HG03354 (cell line): Measurements from ENCODE around the gene IFIT2.
"Not testable (repeated sequence)": the region's sequence is repeated elsewhere in the genome, so short reads cannot be mapped to it uniquely, and the experiment has no call there.

Source experiments
- ATAC-seq: cut with Tn5 transposase; IDR thresholded peaks from one replicate; pipeline ENCODE4 v1.9.1; 2021; ENCODE audit warnings: mild to moderate bottlenecking; ENCODE audit not compliant: unreplicated experiment, poor library complexity, severe bottlenecking

IFIT2 gene

GRCh38 chr10:89278900-89279392 is 22.9 kb upstream of the IFIT2 start:
- no peak for ATAC-seq

GRCh38 chr10:89279421-89279869 is 22.4 kb upstream of the IFIT2 start:
- no peak for ATAC-seq

- ATAC-seq = no peak
Observed at GRCh38 chr10:89280508-89280907, 21.3 kb upstream of the IFIT2 start.

- ATAC-seq = no peak
Observed at GRCh38 chr10:89281606-89282395, 20.0 kb upstream of the IFIT2 start.

GRCh38 chr10:89283025-89283935 is 18.6 kb upstream of the IFIT2 start:
- ATAC-seq = no peak

GRCh38 chr10:89283936-89284475 is 17.8 kb upstream of the IFIT2 start:
- no peak for ATAC-seq

- not testable (repeated sequence) for ATAC-seq
Observed at GRCh38 chr10:89284711-89285110, 17.1 kb upstream of the IFIT2 start.

- ATAC-seq = not testable (repeated sequence)
Observed at GRCh38 chr10:89285303-89285702, 16.5 kb upstream of the IFIT2 start.

- no peak for ATAC-seq
Observed at GRCh38 chr10:89294721-89295239, 7.1 kb upstream of the IFIT2 start.

GRCh38 chr10:89295597-89295996 is 6.2 kb upstream of the IFIT2 start:
- peak; percentile 53 for ATAC-seq

GRCh38 chr10:89296220-89296648 is 5.6 kb upstream of the IFIT2 start:
- peak; percentile 49 for ATAC-seq

- ATAC-seq = no peak
Observed at GRCh38 chr10:89297356-89297755, 4.5 kb upstream of the IFIT2 start.

GRCh38 chr10:89297791-89298190 is 4.1 kb upstream of the IFIT2 start:
- no peak for ATAC-seq

GRCh38 chr10:89299031-89299430 is 2.8 kb upstream of the IFIT2 start:
- no peak for ATAC-seq

- peak; percentile 35 for ATAC-seq
Observed at GRCh38 chr10:89301232-89301631, 614 bp upstream of the IFIT2 start.

- ATAC-seq = no peak
Observed at GRCh38 chr10:89302625-89303024, 779 bp downstream of the IFIT2 start.

- no peak for ATAC-seq
Observed at GRCh38 chr10:89303161-89303560, 1.3 kb downstream of the IFIT2 start.

- ATAC-seq = no peak
Observed at GRCh38 chr10:89304026-89304425, 2.2 kb downstream of the IFIT2 start.

GRCh38 chr10:89304446-89304845 is 2.6 kb downstream of the IFIT2 start:
- no peak for ATAC-seq

- ATAC-seq = no peak
Observed at GRCh38 chr10:89304925-89305324, 3.1 kb downstream of the IFIT2 start.
